ENCODE results near the gene CEMIP.

Gene CEMIP

DNA sequence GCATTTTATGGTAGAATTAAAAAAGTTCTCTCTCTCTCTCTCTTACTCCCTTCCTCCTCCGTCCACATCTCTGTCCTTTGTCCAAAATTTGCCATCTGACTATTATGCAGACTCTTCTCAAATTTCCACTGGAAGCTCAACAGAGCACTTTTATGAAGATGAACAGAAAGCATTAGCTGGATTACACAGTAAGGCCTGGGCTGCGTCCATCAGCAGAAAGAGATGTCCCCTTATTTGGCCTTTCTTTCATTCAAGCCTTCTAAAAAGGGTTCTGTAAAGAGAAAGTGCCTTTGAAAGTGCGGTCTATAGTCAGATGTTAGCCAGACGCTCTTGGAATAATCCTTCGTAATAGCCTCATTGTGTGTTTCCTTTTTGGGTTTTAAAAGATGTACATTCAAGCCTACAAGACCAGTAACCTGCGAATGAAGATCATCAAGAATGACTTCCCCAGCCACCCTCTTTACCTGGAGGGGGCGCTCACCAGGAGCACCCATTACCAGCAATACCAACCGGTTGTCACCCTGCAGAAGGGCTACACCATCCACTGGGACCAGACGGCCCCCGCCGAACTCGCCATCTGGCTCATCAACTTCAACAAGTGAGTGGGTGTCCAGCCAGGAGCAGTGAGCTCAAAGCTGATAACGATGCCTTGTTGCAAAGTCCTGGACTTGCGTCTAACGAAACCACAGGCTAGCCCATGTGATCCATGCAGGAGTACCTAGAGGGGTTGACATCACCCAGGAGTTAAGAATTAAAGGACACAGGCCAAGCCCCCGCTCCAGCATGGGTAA, 157.3 kb downstream of the CEMIP start:
- Histone ChIP-seq H3K9me3 (ENCODE audit: control insufficient read depth, insufficient read depth, low read depth, low read length) (no peaks in the 10 kb centered on the region), H3K27ac (ENCODE audit: extremely low read depth, low read depth, low read length) (no peak overlapping the region), H3K4me3 (ENCODE audit: low read depth, low read length) (no peak overlapping the region), H3K4me1 (ENCODE audit: control insufficient read depth, insufficient read depth, low read length) (no peaks in the 10 kb centered on the region), H3K36me3 (ENCODE audit: control insufficient read depth in 2 of 2, insufficient read depth in 1 of 2, low read length in 2 of 2) (peaks cover 0 to 8% of the 10 kb centered on the region in 2 experiments; a peak in 1 of 3 replicates)
- ChIA-PET POLR2A (no interaction called here), CTCF (interaction anchor here (0.6 to 1.0 kb wide), 3 partner anchors 39 to 46 kb away, joined by 3 to 5 read pairs (median 4); no protein-coding TSS in a partner anchor)
- TF ChIP-seq, protein P1, sequence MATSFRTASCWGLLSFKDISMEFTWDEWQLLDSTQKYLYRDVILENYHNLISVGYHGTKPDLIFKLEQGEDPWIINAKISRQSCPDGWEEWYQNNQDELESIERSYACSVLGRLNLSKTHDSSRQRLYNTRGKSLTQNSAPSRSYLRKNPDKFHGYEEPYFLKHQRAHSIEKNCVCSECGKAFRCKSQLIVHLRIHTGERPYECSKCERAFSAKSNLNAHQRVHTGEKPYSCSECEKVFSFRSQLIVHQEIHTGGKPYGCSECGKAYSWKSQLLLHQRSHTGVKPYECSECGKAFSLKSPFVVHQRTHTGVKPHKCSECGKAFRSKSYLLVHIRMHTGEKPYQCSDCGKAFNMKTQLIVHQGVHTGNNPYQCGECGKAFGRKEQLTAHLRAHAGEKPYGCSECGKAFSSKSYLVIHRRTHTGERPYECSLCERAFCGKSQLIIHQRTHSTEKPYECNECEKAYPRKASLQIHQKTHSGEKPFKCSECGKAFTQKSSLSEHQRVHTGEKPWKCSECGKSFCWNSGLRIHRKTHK (tag by site-specific recombination; IDR thresholded peaks at IDR 0.05) = no peak
- TF ChIP-seq, protein P2, sequence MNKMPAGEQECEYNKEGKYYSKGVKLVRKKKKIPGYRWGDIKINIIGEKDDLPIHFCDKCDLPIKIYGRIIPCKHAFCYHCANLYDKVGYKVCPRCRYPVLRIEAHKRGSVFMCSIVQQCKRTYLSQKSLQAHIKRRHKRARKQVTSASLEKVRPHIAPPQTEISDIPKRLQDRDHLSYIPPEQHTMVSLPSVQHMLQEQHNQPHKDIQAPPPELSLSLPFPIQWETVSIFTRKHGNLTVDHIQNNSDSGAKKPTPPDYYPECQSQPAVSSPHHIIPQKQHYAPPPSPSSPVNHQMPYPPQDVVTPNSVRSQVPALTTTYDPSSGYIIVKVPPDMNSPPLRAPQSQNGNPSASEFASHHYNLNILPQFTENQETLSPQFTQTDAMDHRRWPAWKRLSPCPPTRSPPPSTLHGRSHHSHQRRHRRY (tag by site-specific recombination; IDR thresholded peaks at IDR 0.05) = no peak
- no peak for TF ChIP-seq ZNF521 (tag by site-specific recombination; IDR thresholded peaks at IDR 0.05)
- no peak for TF ChIP-seq ZNF311 (tag by site-specific recombination; IDR thresholded peaks at IDR 0.05; ENCODE audit: borderline replicate concordance)
- TF ChIP-seq, protein P3, sequence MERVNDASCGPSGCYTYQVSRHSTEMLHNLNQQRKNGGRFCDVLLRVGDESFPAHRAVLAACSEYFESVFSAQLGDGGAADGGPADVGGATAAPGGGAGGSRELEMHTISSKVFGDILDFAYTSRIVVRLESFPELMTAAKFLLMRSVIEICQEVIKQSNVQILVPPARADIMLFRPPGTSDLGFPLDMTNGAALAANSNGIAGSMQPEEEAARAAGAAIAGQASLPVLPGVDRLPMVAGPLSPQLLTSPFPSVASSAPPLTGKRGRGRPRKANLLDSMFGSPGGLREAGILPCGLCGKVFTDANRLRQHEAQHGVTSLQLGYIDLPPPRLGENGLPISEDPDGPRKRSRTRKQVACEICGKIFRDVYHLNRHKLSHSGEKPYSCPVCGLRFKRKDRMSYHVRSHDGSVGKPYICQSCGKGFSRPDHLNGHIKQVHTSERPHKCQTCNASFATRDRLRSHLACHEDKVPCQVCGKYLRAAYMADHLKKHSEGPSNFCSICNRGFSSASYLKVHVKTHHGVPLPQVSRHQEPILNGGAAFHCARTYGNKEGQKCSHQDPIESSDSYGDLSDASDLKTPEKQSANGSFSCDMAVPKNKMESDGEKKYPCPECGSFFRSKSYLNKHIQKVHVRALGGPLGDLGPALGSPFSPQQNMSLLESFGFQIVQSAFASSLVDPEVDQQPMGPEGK (tag by site-specific recombination; IDR thresholded peaks at IDR 0.05) = no peak
- TF ChIP-seq HOXD13 (CRISPR knock-in tag; IDR thresholded peaks at IDR 0.05; ENCODE audit: borderline replicate concordance) = no peak
- no peak for TF ChIP-seq ZNF202 (tag by site-specific recombination; IDR thresholded peaks at IDR 0.05; ENCODE audit: borderline replicate concordance)
- TF ChIP-seq WT1 (tag by site-specific recombination; IDR thresholded peaks at IDR 0.05) = no peak
- TF ChIP-seq SALL2 (tag by site-specific recombination; IDR thresholded peaks at IDR 0.05; ENCODE audit: borderline replicate concordance) = no peak
- TF ChIP-seq EGR2 (tag by site-specific recombination; IDR thresholded peaks at IDR 0.05; ENCODE audit: low read depth) = no peak
- TF ChIP-seq, protein P4, sequence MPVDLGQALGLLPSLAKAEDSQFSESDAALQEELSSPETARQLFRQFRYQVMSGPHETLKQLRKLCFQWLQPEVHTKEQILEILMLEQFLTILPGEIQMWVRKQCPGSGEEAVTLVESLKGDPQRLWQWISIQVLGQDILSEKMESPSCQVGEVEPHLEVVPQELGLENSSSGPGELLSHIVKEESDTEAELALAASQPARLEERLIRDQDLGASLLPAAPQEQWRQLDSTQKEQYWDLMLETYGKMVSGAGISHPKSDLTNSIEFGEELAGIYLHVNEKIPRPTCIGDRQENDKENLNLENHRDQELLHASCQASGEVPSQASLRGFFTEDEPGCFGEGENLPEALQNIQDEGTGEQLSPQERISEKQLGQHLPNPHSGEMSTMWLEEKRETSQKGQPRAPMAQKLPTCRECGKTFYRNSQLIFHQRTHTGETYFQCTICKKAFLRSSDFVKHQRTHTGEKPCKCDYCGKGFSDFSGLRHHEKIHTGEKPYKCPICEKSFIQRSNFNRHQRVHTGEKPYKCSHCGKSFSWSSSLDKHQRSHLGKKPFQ (tag by site-specific recombination; IDR thresholded peaks at IDR 0.05) = no peak
- no peak for TF ChIP-seq ZNF324 (tag by site-specific recombination; IDR thresholded peaks at IDR 0.05)
- TF ChIP-seq ZSCAN23 (tag by site-specific recombination; IDR thresholded peaks at IDR 0.05) = no peak
- TF ChIP-seq ZNF433 (tag by site-specific recombination; IDR thresholded peaks at IDR 0.05; ENCODE audit: low read depth) = no peak
- no peak for TF ChIP-seq ZNF174 (tag by site-specific recombination; IDR thresholded peaks at IDR 0.05)
- no peak for TF ChIP-seq ZNF626 (tag by site-specific recombination; IDR thresholded peaks at IDR 0.05)
- TF ChIP-seq ZNF792 (tag by site-specific recombination; IDR thresholded peaks at IDR 0.05) = no peak
- TF ChIP-seq, protein P5, sequence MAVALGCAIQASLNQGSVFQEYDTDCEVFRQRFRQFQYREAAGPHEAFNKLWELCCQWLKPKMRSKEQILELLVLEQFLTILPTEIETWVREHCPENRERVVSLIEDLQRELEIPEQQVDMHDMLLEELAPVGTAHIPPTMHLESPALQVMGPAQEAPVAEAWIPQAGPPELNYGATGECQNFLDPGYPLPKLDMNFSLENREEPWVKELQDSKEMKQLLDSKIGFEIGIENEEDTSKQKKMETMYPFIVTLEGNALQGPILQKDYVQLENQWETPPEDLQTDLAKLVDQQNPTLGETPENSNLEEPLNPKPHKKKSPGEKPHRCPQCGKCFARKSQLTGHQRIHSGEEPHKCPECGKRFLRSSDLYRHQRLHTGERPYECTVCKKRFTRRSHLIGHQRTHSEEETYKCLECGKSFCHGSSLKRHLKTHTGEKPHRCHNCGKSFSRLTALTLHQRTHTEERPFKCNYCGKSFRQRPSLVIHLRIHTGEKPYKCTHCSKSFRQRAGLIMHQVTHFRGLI (tag by site-specific recombination; IDR thresholded peaks at IDR 0.05) = no peak

All from HEK293 (cell line).